Activated CD4-positive, alpha-beta T cell treated with anti-CD3 and anti-CD28 coated beads, Interleukin-2, amount 50 U/mL, for 1 hour (primary cell): Measurements from ENCODE around the gene HS3ST2.

Experiments used
- DNase-seq: peaks from one replicate; pipeline ENCODE4 v3.0.0-alpha.2; 2020

The HS3ST2 gene

GRCh38 chr16:22813948-22814710 lies at the start of gene HS3ST2:
Gene HS3ST2 (plus strand): TSS chr16:22814162. CDS start chr16:22814611, 449 bp downstream.
- no peak for DNase-seq

GRCh38 chr16:22764662-22765327 lies 49.2 kb upstream of the HS3ST2 start:
- DNase-seq, result no peak

GRCh38 chr16:22765479-22765878 lies 48.5 kb upstream of the HS3ST2 start:
- DNase-seq, result no peak

DNA sequence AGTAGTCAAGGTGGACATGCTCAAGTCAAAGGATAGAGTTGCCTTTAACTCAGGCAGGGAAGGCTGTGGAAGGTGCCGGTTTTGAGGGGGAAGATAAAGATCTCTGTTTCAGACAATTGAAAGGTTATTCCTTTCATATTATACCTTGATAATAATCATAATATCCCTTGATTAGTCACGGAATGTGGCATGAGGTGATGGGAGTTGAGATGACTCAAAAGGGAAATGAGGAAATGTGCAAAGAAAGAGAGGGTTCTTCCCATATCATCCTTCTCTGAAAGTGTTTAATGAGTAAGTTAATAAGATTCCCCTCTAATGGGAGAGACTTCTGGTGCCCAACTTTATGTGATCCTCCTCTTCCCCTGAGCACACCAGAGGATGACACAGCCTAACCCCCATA lies 43.1 kb upstream of the HS3ST2 start:
- no peak for DNase-seq

DNA sequence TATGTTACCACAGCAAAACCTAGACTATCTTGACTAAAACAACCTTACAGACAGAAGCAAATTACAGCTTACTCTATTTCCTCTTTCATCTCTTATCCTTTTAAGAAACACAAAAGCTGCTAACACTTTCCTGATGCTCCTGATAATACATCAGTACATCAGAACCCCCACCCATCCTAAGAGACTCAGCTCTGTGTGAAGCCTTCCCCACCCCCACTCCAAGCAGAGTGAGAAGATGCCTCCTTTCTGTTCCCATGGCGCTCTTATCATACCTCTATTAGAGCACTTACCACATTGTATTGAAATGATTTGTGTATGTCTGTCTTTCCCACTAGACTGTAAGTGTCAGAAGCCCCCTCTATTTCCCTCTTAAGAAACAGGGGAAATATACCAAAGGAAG lies 42.4 kb upstream of the HS3ST2 start:
- no peak for DNase-seq

- no peak for DNase-seq
These were observed 38.6 kb upstream of the HS3ST2 start for GRCh38 chr16:22775220-22775922.

GRCh38 chr16:22781480-22781879 lies 32.5 kb upstream of the HS3ST2 start:
- DNase-seq, result no peak

DNA sequence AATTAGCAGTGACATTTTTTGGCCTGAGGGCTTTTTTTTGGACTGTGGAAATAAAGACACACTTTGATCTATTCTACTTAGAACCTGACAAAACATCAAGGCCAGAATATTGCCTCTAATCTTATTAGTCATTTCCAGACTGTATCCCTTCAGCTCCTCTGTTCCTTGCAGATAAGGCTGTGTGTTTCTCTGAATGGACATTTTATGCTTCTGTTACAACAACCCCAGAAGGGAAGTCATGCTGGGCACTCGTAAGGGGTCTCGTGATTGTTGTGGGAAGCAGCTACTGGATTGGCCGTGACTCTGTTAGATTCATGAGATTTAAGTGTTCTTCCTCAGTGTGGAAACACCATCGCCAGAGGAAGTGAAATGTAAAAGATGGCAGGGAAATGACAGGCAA lies 31.6 kb upstream of the HS3ST2 start:
- DNase-seq, result no peak

GRCh38 chr16:22784690-22785214 lies 29.2 kb upstream of the HS3ST2 start:
- DNase-seq, result no peak

DNA sequence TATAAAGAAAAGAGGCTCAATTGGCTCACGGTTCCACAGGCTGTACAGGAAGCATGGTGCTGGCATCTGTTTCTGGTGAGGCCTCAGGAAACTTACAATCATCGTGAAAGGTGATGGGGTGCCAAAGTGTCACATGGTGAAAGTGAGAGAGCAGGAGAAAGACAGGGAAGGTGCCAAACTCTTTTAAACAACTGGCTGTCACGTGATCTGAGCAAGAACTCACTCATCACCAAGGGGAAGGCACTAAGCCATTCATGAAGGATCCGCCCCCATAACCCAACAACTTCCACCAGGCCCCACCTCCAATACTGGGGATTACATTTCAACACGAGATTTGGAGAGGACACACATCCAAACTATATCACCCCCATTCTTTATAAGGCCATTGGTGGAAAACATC lies 28.4 kb upstream of the HS3ST2 start:
- DNase-seq, result no peak

DNA sequence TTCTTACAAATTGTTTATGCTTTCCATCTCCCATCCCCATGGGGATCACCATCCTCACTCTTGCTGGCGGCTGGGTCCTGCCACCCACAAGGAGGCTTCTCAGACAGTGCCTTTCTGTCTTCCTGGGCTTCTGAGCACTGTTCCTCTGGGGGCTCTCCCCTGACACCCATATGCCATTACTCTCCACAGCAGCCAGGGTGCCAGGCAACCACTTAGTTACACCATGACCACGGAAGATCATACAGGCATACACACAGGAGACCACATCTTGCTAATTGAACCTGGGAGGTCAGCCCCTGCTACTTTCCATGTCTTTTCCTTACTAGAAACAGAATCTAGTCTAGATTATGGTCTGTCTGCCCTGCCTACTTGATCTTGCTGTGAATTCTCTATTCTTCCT lies 27.7 kb upstream of the HS3ST2 start:
- no peak for DNase-seq

DNA sequence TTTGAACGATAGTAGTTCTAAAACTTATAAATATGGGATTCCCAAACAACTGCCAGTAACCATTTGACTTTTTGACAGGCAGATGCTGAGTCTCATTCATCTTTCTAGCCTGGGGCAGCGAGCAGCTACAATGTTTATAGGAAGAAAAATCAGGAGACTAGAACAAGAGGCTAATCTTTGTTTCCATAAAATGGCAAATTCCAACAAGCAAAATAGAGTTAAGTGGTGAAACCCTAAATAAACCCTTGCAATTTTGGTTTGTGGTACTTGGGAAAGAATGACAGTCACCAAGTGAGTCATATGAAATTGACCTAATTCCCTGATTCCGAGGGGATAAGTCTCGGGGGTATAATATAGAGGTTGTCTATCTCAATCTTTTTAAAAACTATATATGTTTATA lies 27.3 kb upstream of the HS3ST2 start:
- no peak for DNase-seq

- DNase-seq, result no peak
These were observed 26.3 kb upstream of the HS3ST2 start for GRCh38 chr16:22787466-22788192.

- no peak for DNase-seq
These were observed 25.8 kb upstream of the HS3ST2 start for GRCh38 chr16:22788193-22788530.

- no peak for DNase-seq
These were observed 24.5 kb upstream of the HS3ST2 start for GRCh38 chr16:22789281-22789945.

DNA sequence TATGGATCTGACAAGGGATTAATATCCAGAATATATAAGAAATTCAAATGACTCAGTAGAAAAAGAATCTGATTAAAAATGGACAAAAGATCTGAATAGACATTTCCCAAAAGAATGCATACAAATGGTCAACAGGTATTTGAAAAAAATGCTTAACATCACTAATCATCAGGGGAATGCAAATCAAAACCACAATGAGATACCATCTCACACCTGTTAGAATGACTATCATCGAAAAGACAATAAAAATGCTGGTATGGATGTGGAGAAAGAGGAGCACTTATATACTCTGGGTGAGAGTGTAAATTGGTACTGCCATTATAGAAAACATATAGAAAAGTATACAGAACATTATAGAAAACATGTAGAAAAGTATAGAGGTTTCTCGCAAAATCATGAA lies 16.4 kb upstream of the HS3ST2 start:
- DNase-seq, result no peak

GRCh38 chr16:22799113-22799512 lies 14.8 kb upstream of the HS3ST2 start:
- DNase-seq, result no peak

DNA sequence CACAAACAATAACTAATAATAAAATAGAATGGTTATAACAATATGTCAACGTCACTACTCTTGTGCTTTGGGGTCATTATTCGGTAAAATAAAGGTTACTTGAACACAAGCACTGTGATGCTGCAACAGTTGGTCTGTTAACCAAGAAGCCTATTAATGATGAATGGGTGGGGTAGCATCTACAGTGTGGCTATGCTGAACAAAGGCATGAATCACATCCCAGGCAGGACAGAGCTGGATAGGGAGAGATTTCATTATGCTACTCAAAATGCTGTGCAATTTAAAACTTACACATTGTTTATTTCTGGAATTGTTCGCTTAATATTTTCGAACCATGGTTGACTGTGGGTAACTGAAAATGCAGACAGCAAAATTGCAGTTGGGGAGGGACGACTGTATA lies 9.1 kb upstream of the HS3ST2 start:
- DNase-seq, result no peak

GRCh38 chr16:22805326-22805725 lies 8.6 kb upstream of the HS3ST2 start:
- no peak for DNase-seq

GRCh38 chr16:22806811-22807210 lies 7.2 kb upstream of the HS3ST2 start:
- no peak for DNase-seq

GRCh38 chr16:22810226-22810625 lies 3.7 kb upstream of the HS3ST2 start:
- no peak for DNase-seq

DNA sequence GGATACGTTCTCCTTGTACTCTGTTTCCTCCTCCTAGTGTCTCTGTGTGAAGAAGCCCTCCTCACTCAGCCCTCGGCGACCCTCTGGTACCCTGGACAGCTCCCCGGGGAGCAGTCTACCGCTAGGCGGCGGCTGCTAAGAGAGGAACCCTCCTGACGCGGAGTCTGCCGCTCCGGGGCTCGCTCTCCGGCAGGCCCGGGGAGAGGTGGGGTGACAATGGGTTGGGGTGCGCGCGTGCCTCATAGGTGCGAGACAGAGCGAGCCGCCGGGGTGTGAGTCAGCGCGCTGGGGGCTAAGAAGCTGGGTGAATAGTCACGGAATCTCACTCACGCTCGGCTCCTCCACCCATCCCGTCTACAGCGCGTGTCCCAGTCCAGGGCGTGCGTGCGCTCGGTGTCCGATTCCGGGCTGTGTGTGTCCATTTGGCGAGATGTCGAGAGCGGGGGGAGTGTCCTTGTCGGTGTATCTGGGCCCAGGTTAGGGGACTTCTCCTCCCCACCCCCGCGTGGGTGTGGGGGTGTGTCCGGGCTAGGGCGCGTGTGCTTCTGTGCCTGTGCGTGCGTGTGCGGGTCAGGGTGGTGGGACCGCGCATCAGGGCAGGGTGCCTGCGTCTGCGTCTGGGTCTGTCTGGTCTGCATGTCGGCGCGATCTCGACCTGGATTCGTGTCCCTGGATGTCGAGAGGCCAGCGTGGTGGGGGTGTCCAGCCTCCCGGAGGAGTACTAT lies 577 bp upstream of the HS3ST2 start:
- no peak for DNase-seq
